Measurements from ENCODE around the gene SSBP4. TPM values are rescaled to one million over a fixed set of nuclear protein-coding genes. Genes with fewer than 3 reads are reported as not detected.
A peak's percentile ranks its signal among the peaks of the same experiment; 100 is the strongest.

The SSBP4 gene
- total and polyA plus RNA-seq, 9 of the 15 experiments (the other 6 are each of a cell fraction or from before 2014, with no cell fraction given): 1.1 to 189 (median 39.0) TPM

GRCh38 chr19:18388100-18388959 is 30.9 kb upstream of the SSBP4 start (continued):
- TF ChIP-seq SUPT5H (IDR thresholded peaks at IDR 0.05): peak; percentile 70
- peak; percentile 91 for TF ChIP-seq NR3C1 (CRISPR knock-in tag; IDR thresholded peaks at IDR 0.05)
- TF ChIP-seq SREBF1 (IDR thresholded peaks at IDR 0.05; ENCODE audit: borderline replicate concordance, low read depth, low read length): no peak
- TF ChIP-seq RERE (CRISPR knock-in tag; IDR thresholded peaks at IDR 0.05; ENCODE audit: borderline replicate concordance): peak; percentile 99
- peak; percentile 35 to 85; a peak in 3 of 4 replicates for TF ChIP-seq NONO (IDR thresholded peaks at IDR 0.05; ENCODE audit: low read depth in 2 of 2, low read length in 1 of 2)
- no peak for TF ChIP-seq ZSCAN32 (CRISPR knock-in tag; IDR thresholded peaks at IDR 0.05)
- TF ChIP-seq NCOA1 (IDR thresholded peaks at IDR 0.05; ENCODE audit: low read depth): no peak
- no peak for TF ChIP-seq MAFK (IDR thresholded peaks at IDR 0.05; ENCODE audit: low read length)
- no peak for TF ChIP-seq ZNF764 (CRISPR knock-in tag; IDR thresholded peaks at IDR 0.05; ENCODE audit: low read depth)
- peak in 1 of 2 experiments; percentile 91; a peak in 1 of 3 replicates for TF ChIP-seq CBX3 (IDR thresholded peaks at IDR 0.05; ENCODE audit: borderline replicate concordance in 1 of 2, low read length in 2 of 2)
- peak; percentile 66 for TF ChIP-seq HDAC8 (tag; IDR thresholded peaks at IDR 0.05)
- TF ChIP-seq PHF21A (IDR thresholded peaks at IDR 0.05; ENCODE audit: borderline replicate concordance, low read depth): peak; percentile 79
- no peak for TF ChIP-seq ZC3H11A (IDR thresholded peaks at IDR 0.05; ENCODE audit: low read depth, low read length)
- peak; percentile 78 for TF ChIP-seq ZFX (CRISPR knock-in tag; IDR thresholded peaks at IDR 0.05)
- TF ChIP-seq ZNF518B (CRISPR knock-in tag; IDR thresholded peaks at IDR 0.05): no peak
- no peak for TF ChIP-seq PYGO2 (tag; IDR thresholded peaks at IDR 0.05)
- TF ChIP-seq BRCA1 (IDR thresholded peaks at IDR 0.05): no peak
- TF ChIP-seq BRCA1 (CRISPR knock-in tag; IDR thresholded peaks at IDR 0.05): 0 out of 2 replicates have a peak, but pooled peaks have one; percentile 35

Measured in K562 (cell line).